GM12892 (cell line): ENCODE data around the gene SORCS2.

Source experiments
- POLR2A ChIP-seq: IDR thresholded peaks from 2 replicates; pipeline ENCODE4 v1.6.1; 2011; ENCODE audit warnings: low read depth, low read length, control low read depth
- POLR2AphosphoS5 ChIP-seq: IDR thresholded peaks from 2 replicates; pipeline ENCODE4 v1.6.1; 2011; ENCODE audit warnings: low read depth, low read length, control low read depth
- TAF1 ChIP-seq: IDR thresholded peaks from 2 replicates; pipeline ENCODE4 v1.6.1; 2011; ENCODE audit warnings: low read depth, mild to moderate bottlenecking, control low read depth, low read length, borderline replicate concordance

DNA sequence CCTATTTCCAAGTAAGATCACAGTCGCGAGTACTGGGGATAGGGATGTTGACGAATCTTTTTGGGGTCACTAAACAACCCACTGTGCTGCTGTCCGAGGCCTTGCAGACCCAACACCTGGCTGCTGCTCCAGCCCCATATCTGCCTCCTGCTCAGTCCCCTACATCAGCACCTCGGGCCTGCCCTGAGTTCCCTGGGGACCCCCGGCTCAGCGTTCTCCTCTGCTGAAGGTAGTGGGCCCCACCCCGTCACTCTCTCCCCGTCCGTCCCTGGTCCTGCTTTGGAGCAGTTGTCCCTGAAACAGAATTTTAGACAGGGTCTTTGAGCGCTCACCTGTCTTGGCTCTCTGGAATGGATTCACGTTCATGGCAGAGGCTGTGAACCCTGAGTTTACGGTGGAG is 444.8 kb downstream of the SORCS2 start:
- no peak for TF ChIP-seq POLR2AphosphoS5
- no peak for TF ChIP-seq POLR2A
- TF ChIP-seq TAF1: no peak
